Liver (tissue), 3 donors: ENCODE measurements around the gene LRRFIP1.

Source experiments
- EGR1 ChIP-seq, 2 donors: IDR thresholded peaks; 2 replicates each; pipeline ENCODE4 v1.6.1; 2016 to 2018; ENCODE audit warnings: antibody characterized with exemption in 2 of 2, low read depth in 2 of 2
- FOXA1 ChIP-seq: IDR thresholded peaks from 2 replicates; pipeline ENCODE4 v1.6.1; 2016; ENCODE audit warnings: antibody characterized with exemption
- RAD21 ChIP-seq, 2 donors: IDR thresholded peaks; 2 replicates each; pipeline ENCODE4 v1.6.1; 2016; ENCODE audit warnings: antibody characterized with exemption in 2 of 2, mild to moderate bottlenecking in 2 of 2
- TAF1 ChIP-seq: conservative IDR thresholded peaks from 2 replicates; pipeline ENCODE4 v1.6.1; 2016; ENCODE audit warnings: antibody characterized with exemption, mild to moderate bottlenecking
- TF ChIP-seq, protein P1 (sequence below): fragments of 150-350 bp; IDR thresholded peaks from 2 replicates; pipeline ENCODE4 v1.5.1; 2017; ENCODE audit warnings: improper control_type of control experiment, low read depth, low read length; ENCODE audit not compliant: missing input control
- TF ChIP-seq, protein P2 (sequence below): IDR thresholded peaks from 2 replicates; pipeline ENCODE4 v1.6.1; 2016; ENCODE audit warnings: antibody characterized with exemption, mild to moderate bottlenecking
- TF ChIP-seq, protein P3 (sequence below): IDR thresholded peaks from 2 replicates; pipeline ENCODE4 v1.6.1; 2016; ENCODE audit warnings: antibody characterized with exemption
- TF ChIP-seq, protein P4 (sequence below): IDR thresholded peaks from 2 replicates; pipeline ENCODE4 v1.6.1; 2016; ENCODE audit warnings: antibody characterized with exemption
- donor health status: healthy.
- donor health status: healthy.

DNA sequence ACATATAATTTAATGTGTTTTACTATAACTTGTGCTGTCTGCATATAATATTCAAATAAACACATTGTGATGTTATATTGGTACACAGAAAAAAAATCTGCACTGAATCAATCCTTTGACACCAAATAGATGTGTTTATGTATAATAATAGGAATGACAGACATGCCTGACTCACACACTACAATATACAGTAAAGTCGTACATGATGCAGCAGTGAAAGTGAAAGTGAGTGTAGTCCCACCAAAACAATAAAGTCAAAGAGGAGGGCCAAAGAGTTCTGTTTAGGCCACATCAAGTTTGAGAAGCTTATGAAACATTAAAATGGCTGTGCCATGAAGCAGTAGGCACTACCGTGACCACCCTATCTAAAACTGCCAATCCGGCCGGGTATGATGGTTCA, 163.0 kb downstream of the LRRFIP1 start:
- TF ChIP-seq, protein P1, sequence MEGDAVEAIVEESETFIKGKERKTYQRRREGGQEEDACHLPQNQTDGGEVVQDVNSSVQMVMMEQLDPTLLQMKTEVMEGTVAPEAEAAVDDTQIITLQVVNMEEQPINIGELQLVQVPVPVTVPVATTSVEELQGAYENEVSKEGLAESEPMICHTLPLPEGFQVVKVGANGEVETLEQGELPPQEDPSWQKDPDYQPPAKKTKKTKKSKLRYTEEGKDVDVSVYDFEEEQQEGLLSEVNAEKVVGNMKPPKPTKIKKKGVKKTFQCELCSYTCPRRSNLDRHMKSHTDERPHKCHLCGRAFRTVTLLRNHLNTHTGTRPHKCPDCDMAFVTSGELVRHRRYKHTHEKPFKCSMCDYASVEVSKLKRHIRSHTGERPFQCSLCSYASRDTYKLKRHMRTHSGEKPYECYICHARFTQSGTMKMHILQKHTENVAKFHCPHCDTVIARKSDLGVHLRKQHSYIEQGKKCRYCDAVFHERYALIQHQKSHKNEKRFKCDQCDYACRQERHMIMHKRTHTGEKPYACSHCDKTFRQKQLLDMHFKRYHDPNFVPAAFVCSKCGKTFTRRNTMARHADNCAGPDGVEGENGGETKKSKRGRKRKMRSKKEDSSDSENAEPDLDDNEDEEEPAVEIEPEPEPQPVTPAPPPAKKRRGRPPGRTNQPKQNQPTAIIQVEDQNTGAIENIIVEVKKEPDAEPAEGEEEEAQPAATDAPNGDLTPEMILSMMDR: no peak
- TF ChIP-seq, protein P2, sequence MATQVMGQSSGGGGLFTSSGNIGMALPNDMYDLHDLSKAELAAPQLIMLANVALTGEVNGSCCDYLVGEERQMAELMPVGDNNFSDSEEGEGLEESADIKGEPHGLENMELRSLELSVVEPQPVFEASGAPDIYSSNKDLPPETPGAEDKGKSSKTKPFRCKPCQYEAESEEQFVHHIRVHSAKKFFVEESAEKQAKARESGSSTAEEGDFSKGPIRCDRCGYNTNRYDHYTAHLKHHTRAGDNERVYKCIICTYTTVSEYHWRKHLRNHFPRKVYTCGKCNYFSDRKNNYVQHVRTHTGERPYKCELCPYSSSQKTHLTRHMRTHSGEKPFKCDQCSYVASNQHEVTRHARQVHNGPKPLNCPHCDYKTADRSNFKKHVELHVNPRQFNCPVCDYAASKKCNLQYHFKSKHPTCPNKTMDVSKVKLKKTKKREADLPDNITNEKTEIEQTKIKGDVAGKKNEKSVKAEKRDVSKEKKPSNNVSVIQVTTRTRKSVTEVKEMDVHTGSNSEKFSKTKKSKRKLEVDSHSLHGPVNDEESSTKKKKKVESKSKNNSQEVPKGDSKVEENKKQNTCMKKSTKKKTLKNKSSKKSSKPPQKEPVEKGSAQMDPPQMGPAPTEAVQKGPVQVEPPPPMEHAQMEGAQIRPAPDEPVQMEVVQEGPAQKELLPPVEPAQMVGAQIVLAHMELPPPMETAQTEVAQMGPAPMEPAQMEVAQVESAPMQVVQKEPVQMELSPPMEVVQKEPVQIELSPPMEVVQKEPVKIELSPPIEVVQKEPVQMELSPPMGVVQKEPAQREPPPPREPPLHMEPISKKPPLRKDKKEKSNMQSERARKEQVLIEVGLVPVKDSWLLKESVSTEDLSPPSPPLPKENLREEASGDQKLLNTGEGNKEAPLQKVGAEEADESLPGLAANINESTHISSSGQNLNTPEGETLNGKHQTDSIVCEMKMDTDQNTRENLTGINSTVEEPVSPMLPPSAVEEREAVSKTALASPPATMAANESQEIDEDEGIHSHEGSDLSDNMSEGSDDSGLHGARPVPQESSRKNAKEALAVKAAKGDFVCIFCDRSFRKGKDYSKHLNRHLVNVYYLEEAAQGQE: no peak
- TF ChIP-seq TAF1 (no peak), EGR1 (IDR thresholded peaks at IDR 0.05; ENCODE audit: low read depth in 2 of 2) (no peak), FOXA1 (no peak), RAD21 (IDR thresholded peaks at IDR 0.05) (no peak)
- TF ChIP-seq, protein P3, sequence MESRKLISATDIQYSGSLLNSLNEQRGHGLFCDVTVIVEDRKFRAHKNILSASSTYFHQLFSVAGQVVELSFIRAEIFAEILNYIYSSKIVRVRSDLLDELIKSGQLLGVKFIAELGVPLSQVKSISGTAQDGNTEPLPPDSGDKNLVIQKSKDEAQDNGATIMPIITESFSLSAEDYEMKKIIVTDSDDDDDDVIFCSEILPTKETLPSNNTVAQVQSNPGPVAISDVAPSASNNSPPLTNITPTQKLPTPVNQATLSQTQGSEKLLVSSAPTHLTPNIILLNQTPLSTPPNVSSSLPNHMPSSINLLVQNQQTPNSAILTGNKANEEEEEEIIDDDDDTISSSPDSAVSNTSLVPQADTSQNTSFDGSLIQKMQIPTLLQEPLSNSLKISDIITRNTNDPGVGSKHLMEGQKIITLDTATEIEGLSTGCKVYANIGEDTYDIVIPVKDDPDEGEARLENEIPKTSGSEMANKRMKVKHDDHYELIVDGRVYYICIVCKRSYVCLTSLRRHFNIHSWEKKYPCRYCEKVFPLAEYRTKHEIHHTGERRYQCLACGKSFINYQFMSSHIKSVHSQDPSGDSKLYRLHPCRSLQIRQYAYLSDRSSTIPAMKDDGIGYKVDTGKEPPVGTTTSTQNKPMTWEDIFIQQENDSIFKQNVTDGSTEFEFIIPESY: no peak
- TF ChIP-seq, protein P4, sequence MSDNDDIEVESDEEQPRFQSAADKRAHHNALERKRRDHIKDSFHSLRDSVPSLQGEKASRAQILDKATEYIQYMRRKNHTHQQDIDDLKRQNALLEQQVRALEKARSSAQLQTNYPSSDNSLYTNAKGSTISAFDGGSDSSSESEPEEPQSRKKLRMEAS: no peak
